ENCODE measurements around the gene TMEM108.

Gene TMEM108

DNA sequence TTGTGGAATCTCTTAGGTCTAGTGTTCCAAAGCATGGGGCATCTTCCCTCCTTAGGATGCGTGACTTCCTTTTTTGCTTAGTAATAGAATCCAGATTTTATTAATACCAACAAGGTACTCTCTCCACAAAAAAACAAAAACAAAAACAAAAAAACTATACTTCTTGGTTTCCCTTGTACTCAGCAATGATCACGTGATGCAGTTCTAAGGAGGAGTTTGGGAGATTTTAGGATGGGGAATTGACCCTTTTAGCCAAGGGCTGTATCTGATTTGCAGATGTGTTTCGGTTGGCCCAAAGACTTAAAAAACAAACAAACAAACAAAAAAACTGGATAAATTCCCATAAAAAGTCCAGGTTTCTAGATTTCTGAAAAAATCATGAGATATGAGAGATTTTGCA is 12.6 kb upstream of the TMEM108 start:
- Histone ChIP-seq H3K27ac (ENCODE audit: low read depth, low read length) (no peak overlapping the region), H3K36me3 (ENCODE audit: control insufficient read depth, insufficient read depth, low read length) (no peaks in the 10 kb centered on the region), H3K27me3 (ENCODE audit: control insufficient read depth, insufficient read depth, low read length) (no peaks in the 10 kb centered on the region), H3K4me3 (ENCODE audit: low read depth, low read length) (no peak overlapping the region), H3K9ac (ENCODE audit: low read length) (no peak overlapping the region), H3K4me1 (ENCODE audit: control insufficient read depth, insufficient read depth, low read length) (no peaks in the 10 kb centered on the region), H3K9me3 (ENCODE audit: control insufficient read depth, insufficient read depth, low read depth, low read length) (no peaks in the 10 kb centered on the region)

DNA sequence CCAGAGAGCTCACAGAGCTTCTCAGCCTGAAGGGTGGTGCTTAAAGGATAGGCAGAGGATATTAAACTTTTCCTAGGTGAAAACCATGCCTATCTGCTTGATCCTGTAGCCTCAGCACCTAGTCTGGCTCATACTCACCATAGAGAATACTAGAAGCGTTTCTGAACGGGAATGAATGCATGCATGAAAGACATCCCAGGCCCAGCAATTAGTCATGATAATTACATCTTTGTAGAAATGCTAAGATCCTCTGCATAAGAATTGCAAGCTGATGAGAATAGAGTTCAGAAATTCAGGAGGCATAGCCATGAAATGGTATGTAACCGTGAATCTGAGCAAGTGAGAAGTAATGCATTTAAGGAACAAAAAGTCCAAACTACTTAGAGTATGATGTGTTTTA is 5.9 kb upstream of the TMEM108 start:
- Histone ChIP-seq H3K9ac (ENCODE audit: low read length) (no peak overlapping the region), H3K9me3 (ENCODE audit: control insufficient read depth, insufficient read depth, low read depth, low read length) (no peaks in the 10 kb centered on the region), H3K27ac (ENCODE audit: low read depth, low read length) (no peak overlapping the region), H3K4me3 (ENCODE audit: low read depth, low read length) (no peak overlapping the region), H3K27me3 (ENCODE audit: control insufficient read depth, insufficient read depth, low read length) (peaks cover 10% of the 10 kb centered on the region), H3K36me3 (ENCODE audit: control insufficient read depth, insufficient read depth, low read length) (no peaks in the 10 kb centered on the region), H3K4me1 (ENCODE audit: control insufficient read depth, insufficient read depth, low read length) (peaks cover 23% of the 10 kb centered on the region)

DNA sequence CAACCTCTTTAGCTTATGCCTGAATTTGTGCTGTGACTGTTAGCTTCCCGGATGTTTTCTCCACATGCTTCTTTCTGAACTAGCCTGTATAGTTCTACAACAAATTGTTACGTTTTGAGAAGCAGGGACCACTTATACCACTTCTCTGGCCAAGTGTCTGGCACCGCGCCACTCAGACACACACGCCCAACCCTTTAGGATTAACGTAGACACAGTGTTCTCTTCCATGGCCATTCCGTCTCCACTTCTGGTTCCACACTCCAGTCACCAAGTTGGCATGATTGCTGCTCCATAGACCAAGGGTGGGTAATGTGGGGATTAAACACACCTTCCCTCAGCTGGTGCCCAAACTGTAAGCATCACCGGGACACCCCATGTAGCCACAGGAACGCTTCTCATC is 755 bp upstream of the TMEM108 start:
- Histone ChIP-seq H3K27ac (ENCODE audit: low read depth, low read length) (no peak overlapping the region), H3K9ac (ENCODE audit: low read length) (no peak overlapping the region), H3K27me3 (ENCODE audit: control insufficient read depth, insufficient read depth, low read length) (peaks cover 33% of the 10 kb centered on the region), H3K36me3 (ENCODE audit: control insufficient read depth, insufficient read depth, low read length) (no peaks in the 10 kb centered on the region), H3K4me1 (ENCODE audit: control insufficient read depth, insufficient read depth, low read length) (peaks cover 28% of the 10 kb centered on the region), H3K4me3 (ENCODE audit: low read depth, low read length) (peak overlapping the region; percentile 86), H3K9me3 (ENCODE audit: control insufficient read depth, insufficient read depth, low read depth, low read length) (no peaks in the 10 kb centered on the region)

GRCh38 chr3:133038731-133039375 is 662 bp downstream of the TMEM108 start:
- peak overlapping the region; percentile 86 for H3K4me3 ChIP-seq (ENCODE audit: low read depth, low read length)
- peaks cover 33% of the 10 kb centered on the region for H3K27me3 ChIP-seq (ENCODE audit: control insufficient read depth, insufficient read depth, low read length)
- peaks cover 26% of the 10 kb centered on the region for H3K4me1 ChIP-seq (ENCODE audit: control insufficient read depth, insufficient read depth, low read length)
- no peak overlapping the region for H3K9ac ChIP-seq (ENCODE audit: low read length)
- H3K27ac ChIP-seq (ENCODE audit: low read depth, low read length), result no peak overlapping the region
- H3K36me3 ChIP-seq (ENCODE audit: control insufficient read depth, insufficient read depth, low read length), result no peaks in the 10 kb centered on the region
- H3K9me3 ChIP-seq (ENCODE audit: control insufficient read depth, insufficient read depth, low read depth, low read length), result no peaks in the 10 kb centered on the region

DNA sequence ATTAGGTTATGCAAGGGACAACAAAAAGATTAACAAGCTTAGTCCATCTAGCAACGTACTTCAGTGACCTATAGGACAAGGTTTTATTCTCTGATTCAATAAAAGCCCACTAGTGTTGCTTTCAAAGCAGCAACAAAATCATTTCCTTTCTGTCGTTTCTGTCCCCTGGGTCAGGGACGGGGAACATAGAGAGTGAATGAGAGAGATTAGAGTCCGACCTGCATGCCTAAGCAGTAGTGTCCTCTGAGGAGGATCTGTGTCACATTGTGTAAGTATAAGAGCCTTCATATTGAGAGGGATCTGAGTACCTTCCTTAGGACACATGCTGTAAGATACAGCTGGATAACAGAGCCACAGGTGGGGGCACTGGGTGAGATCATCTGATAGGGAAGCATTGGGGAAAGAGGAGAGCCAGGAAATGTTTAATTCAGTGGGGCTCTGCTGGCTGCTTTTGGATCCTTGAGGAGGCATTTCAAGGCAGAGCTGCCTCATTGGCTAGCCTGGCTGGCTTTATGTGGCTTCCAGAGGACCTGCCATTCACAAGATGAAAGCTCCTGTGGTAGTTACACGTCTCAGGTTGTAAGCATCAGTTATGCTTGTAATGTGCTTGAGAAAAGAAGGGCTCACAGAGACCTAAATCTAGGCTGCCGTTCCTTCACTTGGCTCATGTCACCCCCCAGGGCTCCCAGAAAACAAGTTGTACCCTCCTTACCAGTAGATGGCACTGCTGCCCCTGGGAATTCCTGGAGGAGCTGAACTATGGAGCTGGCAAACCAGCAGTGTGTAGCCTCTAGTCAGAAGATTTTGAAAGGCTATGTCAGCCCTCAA is 2.7 kb downstream of the TMEM108 start:
- Histone ChIP-seq H3K9ac (ENCODE audit: low read length) (no peak overlapping the region), H3K36me3 (ENCODE audit: control insufficient read depth, insufficient read depth, low read length) (no peaks in the 10 kb centered on the region; the same call in 1 of the 2 replicates), H3K4me3 (ENCODE audit: low read depth, low read length) (no peak overlapping the region), H3K27me3 (ENCODE audit: control insufficient read depth, insufficient read depth, low read length) (peaks cover 33% of the 10 kb centered on the region), H3K9me3 (ENCODE audit: control insufficient read depth, insufficient read depth, low read depth, low read length) (no peaks in the 10 kb centered on the region), H3K4me1 (ENCODE audit: control insufficient read depth, insufficient read depth, low read length) (0 out of 2 replicates have a peak, but pooled peaks cover 9% of the 10 kb centered on the region), H3K27ac (ENCODE audit: low read depth, low read length) (no peak overlapping the region)

DNA sequence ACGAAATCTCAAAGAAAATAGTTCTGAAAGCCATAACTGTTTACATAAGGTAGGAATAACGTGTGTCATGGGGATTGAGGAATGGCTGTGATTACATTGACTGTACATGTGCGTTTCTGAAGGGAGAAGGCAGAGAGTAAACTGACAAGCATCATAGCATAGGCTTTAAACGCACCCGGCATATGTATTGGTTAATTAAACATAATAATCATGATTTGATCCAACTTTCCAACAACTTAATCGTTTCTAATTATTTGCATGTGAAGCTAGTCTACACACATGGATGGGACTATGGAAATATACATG is 3.3 kb downstream of the TMEM108 start:
- no peaks in the 10 kb centered on the region; the same call in 1 of the 2 replicates for H3K36me3 ChIP-seq (ENCODE audit: control insufficient read depth, insufficient read depth, low read length)
- H3K4me1 ChIP-seq (ENCODE audit: control insufficient read depth, insufficient read depth, low read length), result 0 out of 2 replicates have a peak, but pooled peaks cover 9% of the 10 kb centered on the region
- no peak overlapping the region for H3K4me3 ChIP-seq (ENCODE audit: low read depth, low read length)
- H3K27ac ChIP-seq (ENCODE audit: low read depth, low read length), result no peak overlapping the region
- no peak overlapping the region for H3K9ac ChIP-seq (ENCODE audit: low read length)
- H3K9me3 ChIP-seq (ENCODE audit: control insufficient read depth, insufficient read depth, low read depth, low read length), result no peaks in the 10 kb centered on the region
- H3K27me3 ChIP-seq (ENCODE audit: control insufficient read depth, insufficient read depth, low read length), result peaks cover 31% of the 10 kb centered on the region

- H3K4me1 ChIP-seq (ENCODE audit: control insufficient read depth, insufficient read depth, low read length), result 0 out of 2 replicates have a peak, but pooled peaks cover 7% of the 10 kb centered on the region
- no peak overlapping the region for H3K4me3 ChIP-seq (ENCODE audit: low read depth, low read length)
- peaks cover 18% of the 10 kb centered on the region for H3K27me3 ChIP-seq (ENCODE audit: control insufficient read depth, insufficient read depth, low read length)
- no peak overlapping the region for H3K27ac ChIP-seq (ENCODE audit: low read depth, low read length)
- no peaks in the 10 kb centered on the region for H3K9me3 ChIP-seq (ENCODE audit: control insufficient read depth, insufficient read depth, low read depth, low read length)
- H3K36me3 ChIP-seq (ENCODE audit: control insufficient read depth, insufficient read depth, low read length), result no peaks in the 10 kb centered on the region; the same call in 1 of the 2 replicates
- H3K9ac ChIP-seq (ENCODE audit: low read length), result no peak overlapping the region
Observed at GRCh38 chr3:133042778-133043177, 4.6 kb downstream of the TMEM108 start.

DNA sequence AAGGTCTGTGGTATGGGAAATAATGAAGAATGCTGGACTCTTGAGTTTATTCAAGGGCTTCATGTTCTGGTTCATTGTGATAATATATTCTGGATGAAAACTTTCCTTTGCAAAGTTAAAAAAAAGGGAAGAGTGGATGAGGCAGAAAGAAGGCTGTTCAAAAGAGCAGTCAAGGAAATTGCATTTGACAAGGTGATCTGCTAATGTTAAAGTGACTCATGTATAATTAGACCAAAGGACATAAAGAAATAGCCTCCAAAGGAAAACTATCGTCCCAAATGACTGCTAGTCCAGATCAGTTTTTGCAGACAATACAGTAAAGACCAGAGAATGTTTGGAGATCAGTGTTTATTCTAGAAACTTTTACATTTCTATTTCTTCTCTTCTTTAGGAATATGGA is 9.8 kb downstream of the TMEM108 start:
- Histone ChIP-seq H3K36me3 (ENCODE audit: control insufficient read depth, insufficient read depth, low read length) (no peaks in the 10 kb centered on the region; the same call in 1 of the 2 replicates), H3K9me3 (ENCODE audit: control insufficient read depth, insufficient read depth, low read depth, low read length) (no peaks in the 10 kb centered on the region), H3K27ac (ENCODE audit: low read depth, low read length) (no peak overlapping the region), H3K9ac (ENCODE audit: low read length) (no peak overlapping the region), H3K4me1 (ENCODE audit: control insufficient read depth, insufficient read depth, low read length) (peaks cover 5% of the 10 kb centered on the region; the same call in 1 of the 2 replicates), H3K27me3 (ENCODE audit: control insufficient read depth, insufficient read depth, low read length) (no peaks in the 10 kb centered on the region), H3K4me3 (ENCODE audit: low read depth, low read length) (no peak overlapping the region)

- Histone ChIP-seq H3K27ac (ENCODE audit: low read depth, low read length) (no peak overlapping the region), H3K4me3 (ENCODE audit: low read depth, low read length) (no peak overlapping the region), H3K36me3 (ENCODE audit: control insufficient read depth, insufficient read depth, low read length) (no peaks in the 10 kb centered on the region; the same call in 1 of the 2 replicates), H3K9ac (ENCODE audit: low read length) (no peak overlapping the region), H3K4me1 (ENCODE audit: control insufficient read depth, insufficient read depth, low read length) (peaks cover 5% of the 10 kb centered on the region; the same call in 1 of the 2 replicates), H3K9me3 (ENCODE audit: control insufficient read depth, insufficient read depth, low read depth, low read length) (no peaks in the 10 kb centered on the region), H3K27me3 (ENCODE audit: control insufficient read depth, insufficient read depth, low read length) (no peaks in the 10 kb centered on the region)
Observed at GRCh38 chr3:133049491-133049890, 11.3 kb downstream of the TMEM108 start.

- no peak overlapping the region for H3K4me3 ChIP-seq (ENCODE audit: low read depth, low read length)
- H3K4me1 ChIP-seq (ENCODE audit: control insufficient read depth, insufficient read depth, low read length), result peaks cover 5% of the 10 kb centered on the region; the same call in 1 of the 2 replicates
- H3K9ac ChIP-seq (ENCODE audit: low read length), result no peak overlapping the region
- H3K9me3 ChIP-seq (ENCODE audit: control insufficient read depth, insufficient read depth, low read depth, low read length), result no peaks in the 10 kb centered on the region
- H3K27ac ChIP-seq (ENCODE audit: low read depth, low read length), result no peak overlapping the region
- H3K27me3 ChIP-seq (ENCODE audit: control insufficient read depth, insufficient read depth, low read length), result no peaks in the 10 kb centered on the region
- H3K36me3 ChIP-seq (ENCODE audit: control insufficient read depth, insufficient read depth, low read length), result no peaks in the 10 kb centered on the region; the same call in 1 of the 2 replicates
Observed at GRCh38 chr3:133050891-133051290, 12.7 kb downstream of the TMEM108 start.

- H3K27me3 ChIP-seq (ENCODE audit: control insufficient read depth, insufficient read depth, low read length), result no peaks in the 10 kb centered on the region
- no peaks in the 10 kb centered on the region for H3K36me3 ChIP-seq (ENCODE audit: control insufficient read depth, insufficient read depth, low read length)
- H3K4me1 ChIP-seq (ENCODE audit: control insufficient read depth, insufficient read depth, low read length), result peaks cover 11% of the 10 kb centered on the region; the same call in 1 of the 2 replicates
- no peaks in the 10 kb centered on the region for H3K9me3 ChIP-seq (ENCODE audit: control insufficient read depth, insufficient read depth, low read depth, low read length)
- H3K9ac ChIP-seq (ENCODE audit: low read length), result no peak overlapping the region
- no peak overlapping the region for H3K27ac ChIP-seq (ENCODE audit: low read depth, low read length)
- no peak overlapping the region for H3K4me3 ChIP-seq (ENCODE audit: low read depth, low read length)
Observed at GRCh38 chr3:133053532-133053931, 15.3 kb downstream of the TMEM108 start.

All from HUES6 (cell line).